DOHH2 (cell line): ENCODE results near the gene NPR2.

Experiments used
- CTCF ChIP-seq: fragments of 200-600 bp; sonication (generic); IDR thresholded peaks from one replicate; pipeline ENCODE4 v1.5.1; 2014; ENCODE audit warnings: antibody characterized with exemption, mild to moderate bottlenecking, low read depth, low read length; ENCODE audit not compliant: poor library complexity, severe bottlenecking
- EZH2phosphoT487 ChIP-seq: fragments of 200-600 bp; sonication (generic); IDR thresholded peaks from 2 replicates; pipeline ENCODE4 v1.6.1; 2017; ENCODE audit warnings: borderline replicate concordance, mild to moderate bottlenecking, antibody characterized with exemption, low read length, moderate library complexity, mixed read lengths

- TF ChIP-seq CTCF: no peak
- TF ChIP-seq EZH2phosphoT487: no peak
Measured at GRCh38 chr9:35758475-35759050, 32.8 kb upstream of the NPR2 start.
